ENCODE measurements around the gene GRID1. TPM values are rescaled to one million over a fixed set of nuclear protein-coding genes. Genes with fewer than 3 reads are reported as not detected.
A peak's percentile ranks its signal among the peaks of the same experiment; 100 is the strongest.

GRID1 gene
- total and polyA plus RNA-seq, 7 experiments from 2014 or later: not detected

DNA sequence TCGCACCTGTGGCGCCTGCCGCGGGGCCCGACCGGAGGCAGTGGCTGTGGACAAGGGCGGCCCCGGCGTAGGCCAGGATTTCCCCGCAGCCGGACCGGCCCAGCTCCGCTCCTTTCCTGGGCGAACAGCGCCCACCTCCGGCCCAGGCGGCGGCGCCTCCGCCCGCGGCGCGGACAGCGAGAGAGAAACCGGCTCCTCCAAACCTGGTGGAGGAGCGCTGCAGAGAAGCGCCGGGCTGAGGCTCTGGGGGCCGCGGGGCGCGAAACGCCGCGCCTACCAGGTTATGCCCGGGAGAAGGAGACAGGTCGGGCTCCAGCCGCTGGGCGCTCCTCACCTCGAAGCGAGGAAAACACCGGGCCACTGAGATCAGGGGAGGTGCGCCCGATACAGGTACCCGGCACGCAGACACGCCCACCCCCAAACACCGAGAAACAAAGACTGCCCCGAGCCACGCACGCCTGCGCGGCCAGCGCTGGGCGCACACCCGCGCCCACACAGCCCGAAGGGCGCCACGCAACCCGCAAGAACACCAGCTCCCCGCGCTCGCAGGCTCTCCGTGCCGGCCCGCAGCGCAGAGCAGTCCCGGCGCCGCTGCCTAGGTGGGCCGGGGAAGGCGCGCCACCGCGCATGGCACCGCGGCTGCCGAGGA, 3.3 kb downstream of the GRID1 start:
- peaks cover 6 to 22% (median 15%) of the 10 kb centered on the region in 7 donors for H3K4me1 Mint-ChIP-seq
- no peaks in the 10 kb centered on the region for H3K9me3 Mint-ChIP-seq
- H3K27me3 Mint-ChIP-seq: peaks cover 32 to 68% (median 40%) of the 10 kb centered on the region in 5 donors
- H3K27ac ChIP-seq (ENCODE audit: low read depth, low read length): no peak overlapping the region
- no peak for ATAC-seq
- H3K4me3 Mint-ChIP-seq: peak overlapping the region in 2 of 10 donors; percentile 37 to 67
- peaks cover 0 to 11% of the 10 kb centered on the region in 2 donors for H3K4me1 ChIP-seq (ENCODE audit: control insufficient read depth in 2 of 2, insufficient read depth in 2 of 2, low read length in 2 of 2)
- H3K4me3 ChIP-seq (ENCODE audit: low read length): no peak overlapping the region
- intact Hi-C loops (cut with micrococcal nuclease): no loop called here
- no peaks in the 10 kb centered on the region for H3K36me3 ChIP-seq (ENCODE audit: control insufficient read depth in 2 of 3, insufficient read depth in 3 of 3, low read length in 3 of 3)
- H3K36me3 Mint-ChIP-seq: peaks cover 0 to 3% (median 0%) of the 10 kb centered on the region in 5 donors
- peaks cover 0 to 15% of the 10 kb centered on the region in 2 donors for H3K27me3 ChIP-seq (ENCODE audit: control insufficient read depth in 2 of 2, insufficient read depth in 2 of 2, low read length in 2 of 2)
- CTCF ChIA-PET: no interaction called here
- POLR2A ChIA-PET: no interaction called here
- H3K9me3 ChIP-seq (ENCODE audit: control insufficient read depth in 2 of 3, low read length in 3 of 3): no peaks in the 10 kb centered on the region
- H3K27ac Mint-ChIP-seq: no peak overlapping the region
- no peak for DNase-seq

DNA sequence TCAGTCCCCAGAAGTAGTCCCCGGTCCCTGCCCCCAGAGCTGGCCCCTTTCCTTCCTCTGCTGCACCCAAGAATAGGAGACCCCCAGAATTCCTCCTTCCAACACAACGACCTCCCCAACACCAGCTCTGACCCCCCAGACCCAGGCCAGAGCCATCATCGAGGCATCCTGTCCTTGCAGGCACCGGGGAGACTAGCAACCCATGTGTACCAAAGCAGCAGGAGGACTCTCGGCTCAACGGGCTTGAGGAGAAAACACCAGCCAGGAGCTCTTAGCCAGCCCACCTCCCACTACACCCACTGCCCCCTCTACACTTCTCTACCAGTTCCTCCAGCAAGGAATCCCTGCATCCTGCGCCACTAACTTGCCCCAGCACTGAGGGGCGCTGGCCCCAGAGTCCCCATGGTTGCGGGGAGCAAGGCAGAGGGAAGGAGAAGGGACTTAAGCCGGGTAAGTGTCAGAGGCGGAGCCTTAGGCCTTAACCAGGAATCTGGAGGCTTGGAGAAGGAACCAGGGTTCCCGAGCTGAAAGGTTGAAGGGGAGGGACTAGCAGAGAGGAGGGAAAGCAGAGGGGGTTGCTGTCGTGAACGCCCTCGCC, 3.9 kb downstream of the GRID1 start:
- DNase-seq (no peak), ATAC-seq (no peak)
- H3K36me3 ChIP-seq (ENCODE audit: control insufficient read depth in 2 of 3, insufficient read depth in 3 of 3, low read length in 3 of 3): no peaks in the 10 kb centered on the region
- H3K4me1 ChIP-seq (ENCODE audit: control insufficient read depth in 2 of 2, insufficient read depth in 2 of 2, low read length in 2 of 2): peaks cover 0 to 11% of the 10 kb centered on the region in 2 donors
- intact Hi-C loops (cut with micrococcal nuclease): no loop called here
- H3K4me1 Mint-ChIP-seq: peaks cover 6 to 16% (median 12%) of the 10 kb centered on the region in 7 donors
- H3K27ac ChIP-seq (ENCODE audit: low read depth, low read length): no peak overlapping the region
- H3K27ac Mint-ChIP-seq: peak overlapping the region in 1 of 9 donors; percentile 49
- H3K27me3 Mint-ChIP-seq: peaks cover 25 to 62% (median 34%) of the 10 kb centered on the region in 5 donors
- H3K4me3 Mint-ChIP-seq: peak overlapping the region in 3 of 10 donors; percentile 42 to 67 (median 45)
- H3K36me3 Mint-ChIP-seq: peaks cover 0 to 3% (median 0%) of the 10 kb centered on the region in 5 donors
- peaks cover 0 to 15% of the 10 kb centered on the region in 2 donors for H3K27me3 ChIP-seq (ENCODE audit: control insufficient read depth in 2 of 2, insufficient read depth in 2 of 2, low read length in 2 of 2)
- H3K4me3 ChIP-seq (ENCODE audit: low read length): no peak overlapping the region
- ChIA-PET CTCF (no interaction called here), POLR2A (no interaction called here)
- no peaks in the 10 kb centered on the region for H3K9me3 ChIP-seq (ENCODE audit: control insufficient read depth in 2 of 3, low read length in 3 of 3)
- no peaks in the 10 kb centered on the region for H3K9me3 Mint-ChIP-seq

DNA sequence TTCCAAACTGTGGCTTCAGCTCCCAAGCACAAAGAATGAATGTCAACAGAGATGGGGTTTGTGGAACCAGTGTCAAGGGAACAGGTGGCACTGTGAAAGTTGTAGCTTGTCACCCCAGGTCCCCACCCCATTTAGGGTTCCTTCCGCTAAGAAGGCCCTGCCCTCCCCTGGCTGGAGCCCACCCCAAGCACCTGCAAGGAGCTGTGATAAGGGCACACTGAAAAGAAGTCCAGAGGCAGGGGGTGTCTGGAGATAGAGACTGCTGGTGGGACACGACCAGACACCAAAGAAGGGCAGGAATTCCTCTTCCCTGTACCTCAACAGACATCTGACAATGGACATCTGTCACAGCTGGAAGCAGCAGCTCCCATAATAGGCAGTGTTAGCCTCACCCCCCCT, 4.5 kb downstream of the GRID1 start:
- no peak overlapping the region for H3K27ac ChIP-seq (ENCODE audit: low read depth, low read length)
- Mint-ChIP-seq H3K27ac (no peak overlapping the region), H3K36me3 (peaks cover 0 to 3% (median 0%) of the 10 kb centered on the region in 5 donors), H3K27me3 (peaks cover 24 to 57% (median 31%) of the 10 kb centered on the region in 5 donors), H3K4me1 (peaks cover 6 to 16% (median 12%) of the 10 kb centered on the region in 7 donors), H3K9me3 (no peaks in the 10 kb centered on the region), H3K4me3 (no peak overlapping the region)
- H3K9me3 ChIP-seq (ENCODE audit: control insufficient read depth in 2 of 3, low read length in 3 of 3): no peaks in the 10 kb centered on the region
- ATAC-seq: no peak
- ChIA-PET CTCF (no interaction called here), POLR2A (no interaction called here)
- no peaks in the 10 kb centered on the region for H3K36me3 ChIP-seq (ENCODE audit: control insufficient read depth in 2 of 3, insufficient read depth in 3 of 3, low read length in 3 of 3)
- DNase-seq: no peak
- intact Hi-C loops (cut with micrococcal nuclease): no loop called here
- H3K4me3 ChIP-seq (ENCODE audit: low read length): no peak overlapping the region
- peaks cover 0 to 11% of the 10 kb centered on the region in 2 donors for H3K4me1 ChIP-seq (ENCODE audit: control insufficient read depth in 2 of 2, insufficient read depth in 2 of 2, low read length in 2 of 2)
- H3K27me3 ChIP-seq (ENCODE audit: control insufficient read depth in 2 of 2, insufficient read depth in 2 of 2, low read length in 2 of 2): peaks cover 0 to 12% of the 10 kb centered on the region in 2 donors

GRCh38 chr10:86361156-86362128, 5.2 kb downstream of the GRID1 start:
- peaks cover 0 to 3% (median 0%) of the 10 kb centered on the region in 5 donors for H3K36me3 Mint-ChIP-seq
- CTCF ChIA-PET: interaction anchor here (1.2 kb wide), 1 partner anchor 1824 kb away, joined by 3 read pairs; no protein-coding TSS in a partner anchor

GRCh38 chr10:86360657-86361056, 5.9 kb downstream of the GRID1 start:
- H3K9me3 ChIP-seq (ENCODE audit: control insufficient read depth in 2 of 3, low read length in 3 of 3): no peaks in the 10 kb centered on the region
- ATAC-seq (no peak), DNase-seq (no peak)
- peaks cover 0 to 9% of the 10 kb centered on the region in 2 donors for H3K4me1 ChIP-seq (ENCODE audit: control insufficient read depth in 2 of 2, insufficient read depth in 2 of 2, low read length in 2 of 2)
- intact Hi-C loops (cut with micrococcal nuclease): no loop called here
- H3K4me3 Mint-ChIP-seq: peak overlapping the region in 1 of 10 donors; percentile 39
- H3K4me1 Mint-ChIP-seq: peaks cover 4 to 14% (median 10%) of the 10 kb centered on the region in 7 donors
- peaks cover 0 to 8% of the 10 kb centered on the region in 2 donors for H3K27me3 ChIP-seq (ENCODE audit: control insufficient read depth in 2 of 2, insufficient read depth in 2 of 2, low read length in 2 of 2)
- H3K27me3 Mint-ChIP-seq: peaks cover 22 to 59% (median 36%) of the 10 kb centered on the region in 5 donors
- no peak overlapping the region for H3K4me3 ChIP-seq (ENCODE audit: low read length)
- H3K27ac ChIP-seq (ENCODE audit: low read depth, low read length): no peak overlapping the region
- peaks cover 0 to 3% (median 0%) of the 10 kb centered on the region in 11 donors for H3K9me3 Mint-ChIP-seq
- H3K36me3 ChIP-seq (ENCODE audit: control insufficient read depth in 2 of 3, insufficient read depth in 3 of 3, low read length in 3 of 3): no peaks in the 10 kb centered on the region
- POLR2A ChIA-PET: no interaction called here
- peaks cover 0 to 3% (median 0%) of the 10 kb centered on the region in 5 donors for H3K36me3 Mint-ChIP-seq
- H3K27ac Mint-ChIP-seq: no peak overlapping the region
- CTCF ChIA-PET: interaction anchor here (1.2 kb wide), 1 partner anchor 1823 kb away, joined by 3 read pairs; no protein-coding TSS in a partner anchor

More at GRCh38 chr10:86361156-86362128, 5.2 kb downstream of the GRID1 start:
- H3K4me1 ChIP-seq (ENCODE audit: control insufficient read depth in 2 of 2, insufficient read depth in 2 of 2, low read length in 2 of 2): peaks cover 0 to 11% of the 10 kb centered on the region in 2 donors
- H3K27ac ChIP-seq (ENCODE audit: low read depth, low read length): no peak overlapping the region
- DNase-seq (no peak), ATAC-seq (no peak)
- peaks cover 6 to 16% (median 12%) of the 10 kb centered on the region in 7 donors for H3K4me1 Mint-ChIP-seq
- no peak overlapping the region for H3K27ac Mint-ChIP-seq
- no peaks in the 10 kb centered on the region for H3K9me3 ChIP-seq (ENCODE audit: control insufficient read depth in 2 of 3, low read length in 3 of 3)
- peaks cover 0 to 10% of the 10 kb centered on the region in 2 donors for H3K27me3 ChIP-seq (ENCODE audit: control insufficient read depth in 2 of 2, insufficient read depth in 2 of 2, low read length in 2 of 2)
- H3K4me3 Mint-ChIP-seq: no peak overlapping the region
- no peaks in the 10 kb centered on the region for H3K9me3 Mint-ChIP-seq
- intact Hi-C loops (cut with micrococcal nuclease): no loop called here
- peaks cover 24 to 59% (median 34%) of the 10 kb centered on the region in 5 donors for H3K27me3 Mint-ChIP-seq
- H3K4me3 ChIP-seq (ENCODE audit: low read length): no peak overlapping the region
- POLR2A ChIA-PET: no interaction called here
- no peaks in the 10 kb centered on the region for H3K36me3 ChIP-seq (ENCODE audit: control insufficient read depth in 2 of 3, insufficient read depth in 3 of 3, low read length in 3 of 3)

DNA sequence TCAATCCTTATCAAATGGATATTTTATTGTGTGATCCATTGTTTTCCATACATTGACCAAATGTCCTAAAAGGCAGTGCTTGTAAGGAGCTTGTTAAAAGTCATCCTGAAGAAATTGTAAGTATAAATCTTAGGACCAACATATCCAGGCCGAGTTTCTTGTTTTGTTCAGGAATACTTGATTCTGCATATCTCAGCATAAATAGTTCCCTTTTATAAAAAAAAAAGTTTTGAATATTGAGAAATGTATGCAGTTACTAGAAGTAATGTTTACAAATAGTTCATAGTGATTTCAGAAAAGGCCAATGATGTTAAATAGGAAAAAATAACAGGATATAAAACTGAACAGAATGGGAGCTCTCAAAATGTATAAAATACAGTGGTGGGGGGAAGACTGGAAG, 6.6 kb downstream of the GRID1 start:
- intact Hi-C loops (cut with micrococcal nuclease): no loop called here
- no peak overlapping the region for H3K4me3 Mint-ChIP-seq
- no peak overlapping the region for H3K27ac ChIP-seq (ENCODE audit: low read depth, low read length)

More for the DNA sequence above, 6.6 kb downstream of the GRID1 start:
- Histone ChIP-seq H3K4me3 (ENCODE audit: low read length) (no peak overlapping the region), H3K27me3 (ENCODE audit: control insufficient read depth in 2 of 2, insufficient read depth in 2 of 2, low read length in 2 of 2) (peaks cover 0 to 5% of the 10 kb centered on the region in 2 donors), H3K4me1 (ENCODE audit: control insufficient read depth in 2 of 2, insufficient read depth in 2 of 2, low read length in 2 of 2) (peaks cover 0 to 2% of the 10 kb centered on the region in 2 donors), H3K36me3 (ENCODE audit: control insufficient read depth in 2 of 3, insufficient read depth in 3 of 3, low read length in 3 of 3) (no peaks in the 10 kb centered on the region), H3K9me3 (ENCODE audit: control insufficient read depth in 2 of 3, low read length in 3 of 3) (no peaks in the 10 kb centered on the region)
- Mint-ChIP-seq H3K9me3 (peaks cover 0 to 3% (median 0%) of the 10 kb centered on the region in 11 donors), H3K36me3 (peaks cover 0 to 1% (median 0%) of the 10 kb centered on the region in 5 donors), H3K27me3 (peaks cover 19 to 52% (median 33%) of the 10 kb centered on the region in 5 donors), H3K27ac (no peak overlapping the region), H3K4me1 (peaks cover 0 to 10% (median 7%) of the 10 kb centered on the region in 7 donors)
- DNase-seq (no peak), ATAC-seq (no peak)
- CTCF ChIA-PET: interaction anchor here (0.6 kb wide), 2 partner anchors 10 to 15 kb away, joined by 3 read pairs; no protein-coding TSS in a partner anchor
- POLR2A ChIA-PET: no interaction called here
